A549 treated with CpdA at 1 μM for 4 hours (cell line): ENCODE measurements around the gene OR11H12. TPM values are rescaled to one million over a fixed set of nuclear protein-coding genes. Genes with fewer than 3 reads are reported as not detected.

Experiments
- total RNA-seq: library from RNA; stranded (reverse); fragments of 200-300 nt; extraction: Qiagen RNA extraction; gene quantifications from 5 replicates; pipeline ENCODE4 v1.2.3, GENCODE V29; 2022; ENCODE audit warnings: low read depth

OR11H12 gene
- not detected in 5 replicates for total RNA-seq

DNA sequence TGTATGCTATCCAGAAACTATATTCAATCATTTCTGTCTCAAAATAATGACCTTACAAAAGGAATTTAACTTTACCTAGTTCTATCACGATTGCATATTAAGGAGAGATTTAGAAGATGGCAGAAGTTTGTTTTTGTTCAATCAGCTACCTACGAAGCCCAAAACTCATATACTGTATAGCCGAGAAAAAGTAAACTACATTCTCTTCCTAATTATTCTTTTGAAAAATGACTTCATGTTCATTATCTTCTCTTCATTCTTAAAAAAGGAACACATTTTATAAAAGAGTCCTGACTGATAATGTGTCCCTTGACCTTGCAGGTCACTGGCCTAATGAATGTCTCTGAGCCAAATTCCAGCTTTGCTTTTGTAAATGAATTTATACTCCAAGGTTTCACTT is at the start of gene OR11H12:
Gene OR11H12 (plus strand): TSS at position 301 of the 400 bp plus-strand sequence. CDS start 0 bp downstream, at position 301.

